ENCODE data around the gene QRICH1.

The QRICH1 gene

GRCh38 chr3:49079270-49079669 is 14.6 kb downstream of the QRICH1 start:
- DNase-seq (ENCODE audit: extremely low spot score) = no peak
- TF ChIP-seq L3MBTL2 (conservative IDR thresholded peaks at IDR 0.05) (no peak), SP1 (IDR thresholded peaks at IDR 0.05) (no peak), TARDBP (IDR thresholded peaks at IDR 0.05) (no peak), FOXM1 (IDR thresholded peaks at IDR 0.05; ENCODE audit: borderline replicate concordance) (no peak), FOXA1 (IDR thresholded peaks at IDR 0.05) (no peak), BHLHE40 (IDR thresholded peaks at IDR 0.05; ENCODE audit: borderline replicate concordance) (no peak), LEF1 (IDR thresholded peaks at IDR 0.05; ENCODE audit: borderline replicate concordance) (no peak), FOXK2 (IDR thresholded peaks at IDR 0.05) (no peak), ZNF384 (IDR thresholded peaks at IDR 0.05) (no peak), CTBP1 (IDR thresholded peaks at IDR 0.05; ENCODE audit: borderline replicate concordance) (no peak)
- CTCF ChIA-PET = interaction anchor here (0.6 kb wide), 1 partner anchor 41 kb away, joined by 4 read pairs; no protein-coding TSS in a partner anchor
- POLR2A ChIA-PET = interaction anchor here (1.2 kb wide), 1 partner anchor 14 kb away, joined by 8 read pairs; the partner anchor contains the start of gene QRICH1

DNA sequence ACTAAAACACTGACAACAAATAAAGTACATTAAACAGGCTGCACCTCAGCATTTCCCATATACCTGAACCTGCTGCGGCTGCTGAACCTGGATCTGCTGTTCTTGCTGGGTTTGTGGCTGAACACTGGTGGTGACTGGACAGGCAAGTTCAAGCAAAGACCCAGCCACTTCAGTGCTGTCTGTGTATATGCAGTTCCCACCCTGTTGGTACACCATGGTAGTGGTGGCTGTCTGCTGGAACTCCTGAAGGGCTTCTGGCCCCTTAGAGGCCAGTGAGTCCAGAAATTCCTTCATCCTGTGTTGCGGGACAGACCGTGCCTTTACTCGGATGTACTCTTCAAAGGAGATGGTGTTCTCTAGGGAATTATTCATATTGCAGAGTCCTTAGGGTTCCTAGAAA is 17.2 kb downstream of the QRICH1 start:
- TF ChIP-seq SUZ12 (IDR thresholded peaks at IDR 0.05) (no peak), LEF1 (IDR thresholded peaks at IDR 0.05; ENCODE audit: borderline replicate concordance) (no peak), NFRKB (IDR thresholded peaks at IDR 0.05) (no peak), ELF4 (IDR thresholded peaks at IDR 0.05) (no peak), HDGF (IDR thresholded peaks at IDR 0.05; ENCODE audit: borderline replicate concordance) (no peak), BHLHE40 (IDR thresholded peaks at IDR 0.05; ENCODE audit: borderline replicate concordance) (no peak)
- POLR2A ChIA-PET = no interaction called here
- CTCF ChIA-PET = no interaction called here
- DNase-seq (ENCODE audit: extremely low spot score) = no peak

- ChIA-PET CTCF (no interaction called here), POLR2A (no interaction called here)
- DNase-seq (ENCODE audit: extremely low spot score) = no peak
- no peak for TF ChIP-seq ARNT (IDR thresholded peaks at IDR 0.05)
- TF ChIP-seq NFRKB (IDR thresholded peaks at IDR 0.05) = no peak
- no peak for TF ChIP-seq TARDBP (IDR thresholded peaks at IDR 0.05)
- no peak for TF ChIP-seq SP1 (IDR thresholded peaks at IDR 0.05)
- TF ChIP-seq FOXK2 (IDR thresholded peaks at IDR 0.05) = no peak
- no peak for TF ChIP-seq CTBP1 (IDR thresholded peaks at IDR 0.05; ENCODE audit: borderline replicate concordance)
- TF ChIP-seq SUZ12 (IDR thresholded peaks at IDR 0.05) = no peak
- no peak for TF ChIP-seq L3MBTL2 (conservative IDR thresholded peaks at IDR 0.05)
- TF ChIP-seq, protein P1, sequence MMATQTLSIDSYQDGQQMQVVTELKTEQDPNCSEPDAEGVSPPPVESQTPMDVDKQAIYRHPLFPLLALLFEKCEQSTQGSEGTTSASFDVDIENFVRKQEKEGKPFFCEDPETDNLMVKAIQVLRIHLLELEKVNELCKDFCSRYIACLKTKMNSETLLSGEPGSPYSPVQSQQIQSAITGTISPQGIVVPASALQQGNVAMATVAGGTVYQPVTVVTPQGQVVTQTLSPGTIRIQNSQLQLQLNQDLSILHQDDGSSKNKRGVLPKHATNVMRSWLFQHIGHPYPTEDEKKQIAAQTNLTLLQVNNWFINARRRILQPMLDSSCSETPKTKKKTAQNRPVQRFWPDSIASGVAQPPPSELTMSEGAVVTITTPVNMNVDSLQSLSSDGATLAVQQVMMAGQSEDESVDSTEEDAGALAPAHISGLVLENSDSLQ (IDR thresholded peaks at IDR 0.05) = no peak
- no peak for TF ChIP-seq ELF4 (IDR thresholded peaks at IDR 0.05)
- TF ChIP-seq ZNF384 (IDR thresholded peaks at IDR 0.05) = no peak
- TF ChIP-seq HDGF (IDR thresholded peaks at IDR 0.05; ENCODE audit: borderline replicate concordance) = no peak
- TF ChIP-seq BHLHE40 (IDR thresholded peaks at IDR 0.05; ENCODE audit: borderline replicate concordance) = no peak
- no peak for TF ChIP-seq FOXM1 (IDR thresholded peaks at IDR 0.05; ENCODE audit: borderline replicate concordance)
Observed at GRCh38 chr3:49076116-49076515, 17.8 kb downstream of the QRICH1 start.

DNA sequence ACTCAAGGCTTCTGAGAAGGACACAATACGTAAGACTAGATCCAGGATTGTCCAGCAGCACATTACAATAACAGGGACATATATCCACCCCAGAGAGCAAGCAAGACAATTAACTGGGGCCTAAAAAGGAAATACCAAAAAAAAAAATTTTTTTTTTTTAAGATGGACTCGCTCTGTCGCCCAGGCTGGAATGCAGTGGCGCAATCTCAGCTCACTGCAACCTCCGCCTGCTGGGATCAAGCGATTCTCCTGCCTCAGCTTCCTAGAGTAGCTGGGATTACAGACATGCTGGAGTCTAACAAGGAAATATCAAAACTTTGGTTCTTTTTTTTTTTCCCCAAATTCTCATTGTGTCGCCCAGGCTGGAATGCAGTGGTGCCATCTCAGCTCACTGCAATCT is 35.9 kb downstream of the QRICH1 start:
- no peak for DNase-seq (ENCODE audit: extremely low spot score)
- ChIA-PET POLR2A (no interaction called here), CTCF (no interaction called here)
- TF ChIP-seq L3MBTL2 (conservative IDR thresholded peaks at IDR 0.05) (no peak), BHLHE40 (IDR thresholded peaks at IDR 0.05; ENCODE audit: borderline replicate concordance) (no peak), SP1 (IDR thresholded peaks at IDR 0.05) (no peak)

DNA sequence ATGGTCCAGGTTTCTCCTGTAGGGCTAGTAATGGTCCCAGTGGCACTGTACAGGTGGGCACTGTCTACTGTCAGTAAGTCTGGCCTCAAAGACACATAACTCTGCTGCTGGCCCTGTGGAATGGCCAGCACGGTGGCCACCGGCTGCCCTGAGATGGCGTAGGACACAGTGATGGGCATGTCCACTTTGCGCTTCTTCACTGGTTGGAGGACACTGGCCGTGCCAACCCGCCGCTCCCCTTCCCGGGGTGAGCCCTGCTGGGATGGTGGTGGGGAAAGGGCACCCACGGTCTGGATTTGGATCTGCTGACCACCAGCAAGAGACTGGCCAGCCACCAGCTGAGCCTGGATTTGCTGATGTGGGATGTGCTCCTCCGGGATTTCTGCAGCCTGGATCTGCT is 36.6 kb downstream of the QRICH1 start:
- CTCF ChIA-PET = no interaction called here
- no peak for DNase-seq (ENCODE audit: extremely low spot score)
- POLR2A ChIA-PET = no interaction called here
- TF ChIP-seq, protein P1 (IDR thresholded peaks at IDR 0.05) = no peak
- TF ChIP-seq FOXM1 (IDR thresholded peaks at IDR 0.05; ENCODE audit: borderline replicate concordance) (no peak), ZNF384 (IDR thresholded peaks at IDR 0.05) (no peak), ARNT (IDR thresholded peaks at IDR 0.05) (no peak)

- no peak for TF ChIP-seq ZNF384 (IDR thresholded peaks at IDR 0.05)
- TF ChIP-seq CTBP1 (IDR thresholded peaks at IDR 0.05; ENCODE audit: borderline replicate concordance) = no peak
- TF ChIP-seq BHLHE40 (IDR thresholded peaks at IDR 0.05; ENCODE audit: borderline replicate concordance) = no peak
- no peak for TF ChIP-seq SUZ12 (IDR thresholded peaks at IDR 0.05)
- no peak for TF ChIP-seq ELF4 (IDR thresholded peaks at IDR 0.05)
- no peak for TF ChIP-seq TARDBP (IDR thresholded peaks at IDR 0.05)
- no peak for TF ChIP-seq NFRKB (IDR thresholded peaks at IDR 0.05)
- TF ChIP-seq FOXA1 (IDR thresholded peaks at IDR 0.05) = no peak
- TF ChIP-seq FOXK2 (IDR thresholded peaks at IDR 0.05) = no peak
- no peak for TF ChIP-seq SP1 (IDR thresholded peaks at IDR 0.05)
- no peak for TF ChIP-seq L3MBTL2 (conservative IDR thresholded peaks at IDR 0.05)
- TF ChIP-seq LEF1 (IDR thresholded peaks at IDR 0.05; ENCODE audit: borderline replicate concordance) = no peak
- no peak for TF ChIP-seq FOXM1 (IDR thresholded peaks at IDR 0.05; ENCODE audit: borderline replicate concordance)
- TF ChIP-seq, protein P1 (IDR thresholded peaks at IDR 0.05) = no peak
- no peak for TF ChIP-seq HDGF (IDR thresholded peaks at IDR 0.05; ENCODE audit: borderline replicate concordance)
- POLR2A ChIA-PET = interaction anchor here (1.1 to 2.6 kb wide), 2 partner anchors 11 to 25 kb away, joined by 3 to 7 read pairs; no protein-coding TSS in a partner anchor
- CTCF ChIA-PET = no interaction called here
- DNase-seq (ENCODE audit: extremely low spot score) = no peak
Observed at GRCh38 chr3:49054344-49054862, 39.5 kb downstream of the QRICH1 start.

GRCh38 chr3:49053543-49053942 is 40.3 kb downstream of the QRICH1 start:
- no peak for DNase-seq (ENCODE audit: extremely low spot score)
- ChIA-PET CTCF (no interaction called here), POLR2A (interaction anchor here (2.6 kb wide), 1 partner anchor 24 kb away, joined by 7 read pairs; no protein-coding TSS in a partner anchor)
- TF ChIP-seq HDGF (IDR thresholded peaks at IDR 0.05; ENCODE audit: borderline replicate concordance) (no peak), NFRKB (IDR thresholded peaks at IDR 0.05) (no peak), FOXK2 (IDR thresholded peaks at IDR 0.05) (no peak), ZNF384 (IDR thresholded peaks at IDR 0.05) (no peak), ELF4 (IDR thresholded peaks at IDR 0.05) (no peak), SUZ12 (IDR thresholded peaks at IDR 0.05) (no peak), TARDBP (IDR thresholded peaks at IDR 0.05) (no peak), CTBP1 (IDR thresholded peaks at IDR 0.05; ENCODE audit: borderline replicate concordance) (no peak), BHLHE40 (IDR thresholded peaks at IDR 0.05; ENCODE audit: borderline replicate concordance) (no peak), FOXM1 (IDR thresholded peaks at IDR 0.05; ENCODE audit: borderline replicate concordance) (no peak), FOXA1 (IDR thresholded peaks at IDR 0.05) (no peak), ARNT (IDR thresholded peaks at IDR 0.05) (no peak), LEF1 (IDR thresholded peaks at IDR 0.05; ENCODE audit: borderline replicate concordance) (no peak), L3MBTL2 (conservative IDR thresholded peaks at IDR 0.05) (no peak)
- TF ChIP-seq, protein P1 (IDR thresholded peaks at IDR 0.05) = no peak
